LNCaP clone FGC (cell line): ENCODE results near the gene VAMP2.

Source experiments
- DNase-seq: peaks from one replicate; pipeline ENCODE4 v3.0.0-alpha.2; 2011; ENCODE audit warnings: low read depth
- H3K4me3 ChIP-seq: 2 replicates; pipeline ENCODE4 v1.5.1; 2011; ENCODE audit warnings: mild to moderate bottlenecking, low read depth, low read length, control low read depth
- TF ChIP-seq, protein P1 (sequence below): IDR thresholded peaks from 2 replicates; pipeline ENCODE4 v1.5.1; 2012; ENCODE audit warnings: mild to moderate bottlenecking; ENCODE audit not compliant: control insufficient read depth, insufficient read depth; ENCODE audit errors: extremely low read depth

The VAMP2 gene

GRCh38 chr17:8153525-8153956, 9.2 kb downstream of the VAMP2 start:
- DNase-seq: no peak

DNA sequence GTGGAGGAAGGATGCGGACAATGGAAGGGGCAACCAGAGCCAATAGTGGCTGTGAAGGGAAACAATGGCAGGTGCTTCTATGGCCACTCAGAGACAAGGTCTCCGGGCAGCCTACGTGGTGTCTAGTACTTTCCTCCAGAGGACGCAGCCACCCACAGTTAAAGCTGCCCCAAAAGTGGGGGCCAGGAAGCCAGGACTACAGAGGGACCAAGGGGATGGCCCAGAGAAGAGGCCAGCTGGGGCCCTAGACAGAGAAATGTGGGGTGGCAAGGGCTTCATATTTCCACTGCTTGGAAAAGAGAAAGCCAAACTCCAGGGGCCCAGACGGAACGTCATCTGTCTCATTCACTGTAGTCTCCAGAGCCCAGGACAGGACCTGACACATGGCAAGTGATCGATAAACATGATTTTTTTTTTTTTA, 9.7 kb downstream of the VAMP2 start:
- DNase-seq: no peak
- 0 out of 2 replicates have a peak overlapping the region, but pooled peaks have one; percentile 66 for H3K4me3 ChIP-seq
- TF ChIP-seq, protein P1, sequence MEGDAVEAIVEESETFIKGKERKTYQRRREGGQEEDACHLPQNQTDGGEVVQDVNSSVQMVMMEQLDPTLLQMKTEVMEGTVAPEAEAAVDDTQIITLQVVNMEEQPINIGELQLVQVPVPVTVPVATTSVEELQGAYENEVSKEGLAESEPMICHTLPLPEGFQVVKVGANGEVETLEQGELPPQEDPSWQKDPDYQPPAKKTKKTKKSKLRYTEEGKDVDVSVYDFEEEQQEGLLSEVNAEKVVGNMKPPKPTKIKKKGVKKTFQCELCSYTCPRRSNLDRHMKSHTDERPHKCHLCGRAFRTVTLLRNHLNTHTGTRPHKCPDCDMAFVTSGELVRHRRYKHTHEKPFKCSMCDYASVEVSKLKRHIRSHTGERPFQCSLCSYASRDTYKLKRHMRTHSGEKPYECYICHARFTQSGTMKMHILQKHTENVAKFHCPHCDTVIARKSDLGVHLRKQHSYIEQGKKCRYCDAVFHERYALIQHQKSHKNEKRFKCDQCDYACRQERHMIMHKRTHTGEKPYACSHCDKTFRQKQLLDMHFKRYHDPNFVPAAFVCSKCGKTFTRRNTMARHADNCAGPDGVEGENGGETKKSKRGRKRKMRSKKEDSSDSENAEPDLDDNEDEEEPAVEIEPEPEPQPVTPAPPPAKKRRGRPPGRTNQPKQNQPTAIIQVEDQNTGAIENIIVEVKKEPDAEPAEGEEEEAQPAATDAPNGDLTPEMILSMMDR: no peak

More at GRCh38 chr17:8153525-8153956, 9.2 kb downstream of the VAMP2 start:
- H3K4me3 ChIP-seq: no peak overlapping the region
- TF ChIP-seq, protein P1: no peak

- peak within 1 kb of the TSS; percentile 66 for H3K4me3 ChIP-seq
- TF ChIP-seq, protein P1: no peak
- DNase-seq: peak; percentile 67
Measured at GRCh38 chr17:8152112-8152775, 10.5 kb downstream of the VAMP2 start, which contains the start of gene PER1. PER1 (minus strand) TSS chr17:8152404; CDS start chr17:8150706, 1,698 bp downstream.

DNA sequence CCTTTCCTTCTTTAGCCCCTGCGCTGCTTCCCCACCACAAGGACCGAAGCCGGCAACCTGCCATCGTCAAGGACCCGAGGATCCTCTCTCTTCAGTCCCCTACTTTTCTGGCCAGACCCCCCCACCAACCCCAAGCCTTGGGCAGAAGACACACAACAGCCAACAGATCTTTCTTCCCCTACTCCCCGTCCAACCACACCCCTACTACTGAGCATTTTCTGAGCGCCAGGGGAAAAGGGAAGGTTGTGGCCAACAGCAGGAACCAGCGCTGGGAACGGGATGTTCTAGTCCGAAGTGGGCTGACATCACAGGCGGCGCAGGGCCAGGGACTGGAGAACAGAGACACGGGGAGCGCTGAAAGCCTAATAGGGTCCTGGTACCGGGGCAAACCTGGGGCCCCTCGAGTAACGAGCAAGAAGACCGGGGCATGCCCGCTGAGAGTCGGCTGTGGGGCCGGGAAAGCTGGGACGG, 11.1 kb downstream of the VAMP2 start:
- H3K4me3 ChIP-seq: peak overlapping the region; percentile 66
- DNase-seq: peak; percentile 47
- TF ChIP-seq, protein P1: no peak

DNA sequence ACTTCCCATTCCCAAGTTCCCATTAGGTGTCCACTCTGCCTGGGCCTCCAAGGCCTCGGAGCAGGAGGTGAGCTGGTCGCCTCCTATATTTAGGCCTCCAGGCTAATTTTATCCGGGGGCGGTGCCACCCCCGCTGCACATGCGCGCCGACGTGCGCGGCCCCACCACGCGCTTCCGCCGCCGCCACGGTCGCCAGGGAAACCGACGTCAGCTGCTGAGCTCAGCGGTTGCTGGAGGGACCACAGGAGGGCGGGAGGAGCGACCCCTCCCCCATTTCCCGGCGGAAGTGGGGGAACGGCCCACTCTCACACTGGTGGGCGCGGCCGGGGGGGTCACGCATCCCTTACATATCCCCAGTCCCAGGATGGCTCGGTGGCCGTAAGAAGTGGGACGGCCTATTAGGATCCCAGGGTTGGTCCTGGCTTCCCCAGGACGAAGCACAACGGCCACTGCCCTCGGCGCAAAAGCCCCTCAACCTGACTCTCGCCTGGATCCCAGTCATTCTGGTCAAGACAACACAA, 11.6 kb downstream of the VAMP2 start:
- TF ChIP-seq, protein P1: no peak
- H3K4me3 ChIP-seq: peak overlapping the region; percentile 66
- DNase-seq: no peak

- TF ChIP-seq, protein P1: no peak
- no peak overlapping the region for H3K4me3 ChIP-seq
- no peak for DNase-seq
Measured at GRCh38 chr17:8150194-8151119, 12.3 kb downstream of the VAMP2 start.
